Naive thymus-derived CD4-positive, alpha-beta T cell (primary cell): ENCODE results near the gene TSFM. TPM values are rescaled to one million over a fixed set of nuclear protein-coding genes. Genes with fewer than 3 reads are reported as not detected.
A peak's percentile ranks its signal among the peaks of the same experiment; 100 is the strongest.

Experiments
- ATAC-seq: fragments of 150-1000 bp; cut with Tn5 transposase; 2 replicates; pipeline ENCODE4 v1.10.0; 2021; ENCODE audit warnings: mild to moderate bottlenecking, moderate library complexity
- CTCF ChIA-PET: fragments of 350-600 bp; sonication (Branson Sonifier 250); formaldehyde crosslinking; loops from one replicate; lab custom pipeline; 2021; ENCODE audit warnings: antibody characterized with exemption; lab: Charles Lee
- POLR2A ChIA-PET: fragments of 350-600 bp; sonication (Branson Sonifier 250); formaldehyde crosslinking; loops from one replicate; lab custom pipeline; 2021; ENCODE audit warnings: antibody characterized with exemption, inconsistent platforms; lab: Charles Lee
- DNase-seq, 9 donors: peaks; one replicate each; pipeline versions ENCODE4 v3.0.0 to v3.0.0-alpha.2; 2020 to 2022; ENCODE audit warnings: mixed read lengths in 1 of 9
- H3K27ac ChIP-seq: one replicate; pipeline ENCODE4 v1.7.0; 2013; ENCODE audit warnings: mild to moderate bottlenecking, low read depth, low read length, moderate library complexity
- H3K27me3 ChIP-seq, 2 donors: one replicate each; pipeline ENCODE4 v1.7.0; 2013; ENCODE audit warnings: low read length in 2 of 2, mild to moderate bottlenecking in 2 of 2, moderate library complexity in 2 of 2; ENCODE audit not compliant: control insufficient read depth in 2 of 2, insufficient read depth in 2 of 2
- H3K36me3 ChIP-seq, 3 experiments: 1 replicate in 2 of 3; 2 replicates in 1 of 3; pipeline ENCODE4 v1.7.0; 2013; ENCODE audit warnings: low read length in 3 of 3, mild to moderate bottlenecking in 3 of 3, moderate library complexity in 1 of 3; ENCODE audit not compliant: insufficient read depth in 3 of 3, control insufficient read depth in 2 of 3
- H3K4me1 ChIP-seq, 2 donors: one replicate each; pipeline ENCODE4 v1.7.0; 2013; ENCODE audit warnings: low read length in 2 of 2, mild to moderate bottlenecking in 2 of 2, moderate library complexity in 1 of 2; ENCODE audit not compliant: control insufficient read depth in 2 of 2, insufficient read depth in 2 of 2
- H3K4me3 ChIP-seq: 2 replicates; pipeline ENCODE4 v1.7.0; 2013; ENCODE audit warnings: mild to moderate bottlenecking, low read length
- H3K9me3 ChIP-seq, 3 experiments: 1 replicate in 2 of 3; 2 replicates in 1 of 3; pipeline ENCODE4 v1.7.0; 2013; ENCODE audit warnings: low read length in 3 of 3; ENCODE audit not compliant: control insufficient read depth in 2 of 3
- H3K27ac Mint-ChIP-seq, 9 donors: one replicate each; pipeline ENCODE4 v1.8.0; 2020 to 2022; ENCODE audit warnings: mixed read lengths in 9 of 9, mild to moderate bottlenecking in 8 of 9, moderate library complexity in 5 of 9, inconsistent platforms in 2 of 9
- H3K27me3 Mint-ChIP-seq, 5 donors: one replicate each; pipeline ENCODE4 v1.8.0; 2021 to 2022; ENCODE audit warnings: mixed read lengths in 5 of 5, mild to moderate bottlenecking in 1 of 5
- H3K36me3 Mint-ChIP-seq, 5 donors: one replicate each; pipeline ENCODE4 v1.8.0; 2020 to 2022; ENCODE audit warnings: mixed read lengths in 5 of 5, mild to moderate bottlenecking in 3 of 5, inconsistent platforms in 1 of 5
- H3K4me1 Mint-ChIP-seq, 7 donors: one replicate each; pipeline ENCODE4 v1.8.0; 2020 to 2022; ENCODE audit warnings: mixed read lengths in 7 of 7, mild to moderate bottlenecking in 3 of 7, inconsistent platforms in 1 of 7
- H3K4me3 Mint-ChIP-seq, 10 donors: one replicate each; pipeline ENCODE4 v1.8.0; 2020 to 2022; ENCODE audit warnings: mild to moderate bottlenecking in 10 of 10, mixed read lengths in 10 of 10, moderate library complexity in 6 of 10, inconsistent platforms in 2 of 10
- H3K9me3 Mint-ChIP-seq, 11 donors: one replicate each; pipeline ENCODE4 v1.8.0; 2020 to 2022; ENCODE audit warnings: mixed read lengths in 11 of 11, mild to moderate bottlenecking in 4 of 11, inconsistent platforms in 1 of 11, moderate library complexity in 1 of 11
- intact Hi-C, 2 donors: fragments of 100-400 bp; cut with micrococcal nuclease; formaldehyde crosslinking; loops; one replicate each; pipeline ENCODE4 v1.15.1; 2023
- polyA plus RNA-seq, 2 donors: library from polyadenylated mRNA; unstranded; fragments of 300-500 nt; fragmentation: Illumina TruSeq; gene quantifications; one replicate each; pipeline ENCODE4 v1.2.3, GENCODE V29; 2021
- total RNA-seq, 6 experiments: library from RNA in 5 of 6; stranded (reverse) in 5 of 6; gene quantifications; 1 replicate in 5 of 6; 2 replicates in 1 of 6; pipeline ENCODE4 v1.2.3 and lab custom pipeline; 2021 to 2026

Gene TSFM
- total and polyA plus RNA-seq, 7 experiments from 2014 or later = 17.8 to 34.9 (median 24.7) TPM

GRCh38 chr12:57767305-57767698 is 15.3 kb upstream of the TSFM start:
- Histone ChIP-seq H3K9me3 (no peaks in the 10 kb centered on the region), H3K36me3 (peaks cover 0 to 18% (median 0%) of the 10 kb centered on the region in 3 experiments), H3K27ac (no peak overlapping the region), H3K27me3 (peaks cover 0 to 12% of the 10 kb centered on the region in 2 donors), H3K4me1 (peaks cover 21 to 36% of the 10 kb centered on the region in 2 donors), H3K4me3 (no peak overlapping the region)
- H3K9me3 Mint-ChIP-seq = no peaks in the 10 kb centered on the region
- peaks cover 0 to 11% (median 5%) of the 10 kb centered on the region in 5 donors for H3K36me3 Mint-ChIP-seq
- no peak overlapping the region for H3K27ac Mint-ChIP-seq
- peaks cover 27 to 50% (median 42%) of the 10 kb centered on the region in 7 donors for H3K4me1 Mint-ChIP-seq
- ChIA-PET CTCF (interaction anchor here (0.6 to 3.5 kb wide), 4 partner anchors 11 to 127 kb away, joined by 3 to 14 read pairs (median 4); no protein-coding TSS in a partner anchor), POLR2A (interaction anchor here (1.1 to 1.2 kb wide), 3 partner anchors 11 to 26 kb away, joined by 3 to 4 read pairs (median 4); partner anchors contain the start of gene MARCHF9)
- H3K27me3 Mint-ChIP-seq = peaks cover 9 to 27% (median 17%) of the 10 kb centered on the region in 5 donors
- DNase-seq (no peak), ATAC-seq (no peak)
- intact Hi-C loops = no loop called here
- peak overlapping the region in 3 of 10 donors; percentile 43 to 91 (median 79) for H3K4me3 Mint-ChIP-seq

GRCh38 chr12:57767876-57768275 is 14.7 kb upstream of the TSFM start:
- H3K27ac ChIP-seq = no peak overlapping the region
- no peaks in the 10 kb centered on the region for H3K9me3 ChIP-seq
- H3K4me3 Mint-ChIP-seq = peak overlapping the region in 1 of 10 donors; percentile 17
- H3K36me3 Mint-ChIP-seq = peaks cover 0 to 11% (median 5%) of the 10 kb centered on the region in 5 donors
- H3K27me3 ChIP-seq = peaks cover 0 to 12% of the 10 kb centered on the region in 2 donors
- ChIA-PET CTCF (interaction anchor here (0.6 to 3.5 kb wide), 4 partner anchors 9 to 126 kb away, joined by 4 to 14 read pairs (median 5); no protein-coding TSS in a partner anchor), POLR2A (interaction anchor here (1.1 to 1.2 kb wide), 2 partner anchors 11 to 13 kb away, joined by 3 to 4 read pairs; partner anchors contain the start of gene MARCHF9)
- peaks cover 9 to 27% (median 17%) of the 10 kb centered on the region in 5 donors for H3K27me3 Mint-ChIP-seq
- peaks cover 21 to 36% of the 10 kb centered on the region in 2 donors for H3K4me1 ChIP-seq
- no peak for ATAC-seq
- H3K4me3 ChIP-seq = no peak overlapping the region
- intact Hi-C loops = no loop called here
- H3K36me3 ChIP-seq = peaks cover 0 to 18% (median 0%) of the 10 kb centered on the region in 3 experiments
- peaks cover 28 to 52% (median 44%) of the 10 kb centered on the region in 7 donors for H3K4me1 Mint-ChIP-seq
- no peaks in the 10 kb centered on the region for H3K9me3 Mint-ChIP-seq
- no peak for DNase-seq
- H3K27ac Mint-ChIP-seq = no peak overlapping the region

- ChIA-PET CTCF (no interaction called here), POLR2A (no interaction called here)
- Histone ChIP-seq H3K9me3 (no peaks in the 10 kb centered on the region), H3K4me3 (no peak overlapping the region), H3K27ac (no peak overlapping the region), H3K4me1 (peaks cover 19 to 31% of the 10 kb centered on the region in 2 donors), H3K27me3 (peaks cover 0 to 7% of the 10 kb centered on the region in 2 donors), H3K36me3 (peaks cover 0 to 18% (median 0%) of the 10 kb centered on the region in 3 experiments)
- intact Hi-C loops = no loop called here
- peak overlapping the region in 5 of 10 donors; percentile 21 to 90 (median 62) for H3K4me3 Mint-ChIP-seq
- DNase-seq (no peak), ATAC-seq (no peak)
- peaks cover 4 to 17% (median 10%) of the 10 kb centered on the region in 5 donors for H3K27me3 Mint-ChIP-seq
- peak overlapping the region in 1 of 9 donors; percentile 51 for H3K27ac Mint-ChIP-seq
- no peaks in the 10 kb centered on the region for H3K9me3 Mint-ChIP-seq
- H3K36me3 Mint-ChIP-seq = peaks cover 0 to 11% (median 5%) of the 10 kb centered on the region in 5 donors
- peaks cover 29 to 51% (median 40%) of the 10 kb centered on the region in 7 donors for H3K4me1 Mint-ChIP-seq
These were observed 13.0 kb upstream of the TSFM start for GRCh38 chr12:57769594-57769993.

- peak overlapping the region; percentile 90 for H3K27ac ChIP-seq
- H3K36me3 ChIP-seq = peaks cover 0 to 18% (median 0%) of the 10 kb centered on the region in 3 experiments
- H3K9me3 Mint-ChIP-seq = no peaks in the 10 kb centered on the region
- DNase-seq (no peak), ATAC-seq (no peak)
- peak overlapping the region in 9 of 10 donors; percentile 37 to 97 (median 67) for H3K4me3 Mint-ChIP-seq
- H3K4me1 ChIP-seq = peaks cover 8 to 24% of the 10 kb centered on the region in 2 donors
- peaks cover 0 to 12% (median 5%) of the 10 kb centered on the region in 5 donors for H3K36me3 Mint-ChIP-seq
- peaks cover 23 to 40% (median 31%) of the 10 kb centered on the region in 7 donors for H3K4me1 Mint-ChIP-seq
- intact Hi-C loops = no loop called here
- H3K27ac Mint-ChIP-seq = peak overlapping the region in 2 of 9 donors; percentile 23 to 48
- H3K4me3 ChIP-seq = no peak overlapping the region
- POLR2A ChIA-PET = no interaction called here
- H3K9me3 ChIP-seq = no peaks in the 10 kb centered on the region
- H3K27me3 ChIP-seq = peaks cover 0 to 5% of the 10 kb centered on the region in 2 donors
- CTCF ChIA-PET = no interaction called here
- peaks cover 0 to 12% (median 9%) of the 10 kb centered on the region in 5 donors for H3K27me3 Mint-ChIP-seq
These were observed 11.9 kb upstream of the TSFM start for GRCh38 chr12:57770734-57771133.

- intact Hi-C loops = no loop called here
- POLR2A ChIA-PET = interaction anchor here (0.9 to 1.3 kb wide), 3 partner anchors 9 to 71 kb away, joined by 3 to 7 read pairs (median 5); no protein-coding TSS in a partner anchor
- peak overlapping the region; percentile 90 for H3K27ac ChIP-seq
These were observed 11.2 kb upstream of the TSFM start for GRCh38 chr12:57771236-57771872.

GRCh38 chr12:57771873-57772428 is 10.6 kb upstream of the TSFM start, which contains the start of gene METTL1:
METTL1 (minus strand) TSS chr12:57772105; CDS start chr12:57772083, 22 bp downstream.
- peak within 1 kb of the TSS; percentile 90 for H3K27ac ChIP-seq
- H3K27ac Mint-ChIP-seq = peak within 1 kb of the TSS; percentile 74 to 98 (median 97)
- peaks cover 6 to 12% of the 10 kb centered on the region in 2 donors for H3K4me1 ChIP-seq
- H3K36me3 Mint-ChIP-seq = peaks cover 0 to 14% (median 5%) of the 10 kb centered on the region in 5 donors
- H3K27me3 ChIP-seq = no peaks in the 10 kb centered on the region
- ATAC-seq = peak; percentile 92
- peak; percentile 70 to 91 (median 86) for DNase-seq
- H3K9me3 ChIP-seq = no peaks in the 10 kb centered on the region
- peaks cover 0 to 3% (median under 1%) of the 10 kb centered on the region in 5 donors for H3K27me3 Mint-ChIP-seq
- intact Hi-C loops = loop anchor here (1.0 kb wide), 7 partner anchors 10 to 1304 kb away; partner anchors contain the start of genes TSFM (in 2 of the 2), ATP23 (in 1 of the 2), CDK4 (in 1 of the 2) and GLI1 (in 1 of the 2)
- peak within 1 kb of the TSS; percentile 99 for H3K4me3 ChIP-seq
- CTCF ChIA-PET = interaction anchor here (0.6 to 1.8 kb wide), 5 partner anchors 10 to 129 kb away, joined by 3 to 10 read pairs (median 8); partner anchors contain the start of genes TSFM and TSPAN31
- POLR2A ChIA-PET = interaction anchor here (0.7 to 1.3 kb wide), 6 partner anchors 9 to 125 kb away, joined by 3 to 7 read pairs (median 3); no protein-coding TSS in a partner anchor
- peak within 1 kb of the TSS; percentile 88 to 97 (median 94) for H3K4me3 Mint-ChIP-seq
- H3K36me3 ChIP-seq = peaks cover 0 to 18% (median 0%) of the 10 kb centered on the region in 3 experiments
- no peaks in the 10 kb centered on the region for H3K9me3 Mint-ChIP-seq
- H3K4me1 Mint-ChIP-seq = peaks cover 20 to 34% (median 25%) of the 10 kb centered on the region in 7 donors

More at GRCh38 chr12:57771236-57771872, 11.2 kb upstream of the TSFM start:
- ATAC-seq (peak; percentile 78), DNase-seq (peak in 2 of 9 donors; percentile 84 to 88)
- H3K27me3 ChIP-seq = peaks cover 0 to 2% of the 10 kb centered on the region in 2 donors
- H3K4me1 ChIP-seq = peaks cover 6 to 18% of the 10 kb centered on the region in 2 donors
- H3K36me3 Mint-ChIP-seq = peaks cover 0 to 14% (median 5%) of the 10 kb centered on the region in 5 donors
- H3K4me1 Mint-ChIP-seq = peaks cover 24 to 40% (median 30%) of the 10 kb centered on the region in 7 donors
- no peaks in the 10 kb centered on the region for H3K9me3 ChIP-seq
- H3K9me3 Mint-ChIP-seq = no peaks in the 10 kb centered on the region
- CTCF ChIA-PET = interaction anchor here (1.2 to 1.8 kb wide), 2 partner anchors 15 to 26 kb away, joined by 4 to 8 read pairs; partner anchors contain the start of gene TSPAN31
- H3K4me3 ChIP-seq = peak overlapping the region; percentile 99
- H3K36me3 ChIP-seq = peaks cover 0 to 18% (median 0%) of the 10 kb centered on the region in 3 experiments
- peak overlapping the region; percentile 88 to 97 (median 94) for H3K4me3 Mint-ChIP-seq
- H3K27me3 Mint-ChIP-seq = peaks cover 0 to 7% (median 7%) of the 10 kb centered on the region in 5 donors
- peak overlapping the region; percentile 74 to 98 (median 97) for H3K27ac Mint-ChIP-seq
